Mesothelial cell of epicardium (in vitro differentiated cells): Measurements from ENCODE around the gene NUMBL. TPM values are rescaled to one million over a fixed set of nuclear protein-coding genes. Genes with fewer than 3 reads are reported as not detected.

Experiments used
- DNase-seq, 2 experiments: peaks; one replicate each; pipeline ENCODE4 v3.0.0; 2021; ENCODE audit warnings: low spot score in 2 of 2; ENCODE audit not compliant: unreplicated experiment in 2 of 2
- H3K27ac Mint-ChIP-seq: 2 replicates; pipeline ENCODE4 v1.8.0; 2021; ENCODE audit warnings: mixed read lengths
- H3K27me3 Mint-ChIP-seq: 2 replicates; pipeline ENCODE4 v1.8.0; 2021; ENCODE audit warnings: low read depth, mixed read lengths
- H3K36me3 Mint-ChIP-seq: 2 replicates; pipeline ENCODE4 v1.8.0; 2021; ENCODE audit warnings: mixed read lengths
- H3K4me1 Mint-ChIP-seq: 2 replicates; pipeline ENCODE4 v1.8.0; 2021; ENCODE audit warnings: mixed read lengths
- H3K4me3 Mint-ChIP-seq: 2 replicates; pipeline ENCODE4 v1.8.0; 2021; ENCODE audit warnings: mild to moderate bottlenecking, moderate library complexity, mixed read lengths
- H3K9me3 Mint-ChIP-seq: 2 replicates; pipeline ENCODE4 v1.8.0; 2021; ENCODE audit warnings: mixed read lengths
- CTCF ChIP-seq: fragments of 200-600 bp; sonication (generic); IDR thresholded peaks from one replicate; pipeline ENCODE4 v1.5.0; 2021; ENCODE audit warnings: antibody characterized with exemption; ENCODE audit not compliant: unreplicated experiment
- total RNA-seq: library from RNA; stranded (reverse); gene quantifications from 3 replicates; pipeline ENCODE4 v1.2.1, GENCODE V29; 2021

The NUMBL gene
- total RNA-seq, 1 donor from 2014 or later = 42.5 TPM

DNA sequence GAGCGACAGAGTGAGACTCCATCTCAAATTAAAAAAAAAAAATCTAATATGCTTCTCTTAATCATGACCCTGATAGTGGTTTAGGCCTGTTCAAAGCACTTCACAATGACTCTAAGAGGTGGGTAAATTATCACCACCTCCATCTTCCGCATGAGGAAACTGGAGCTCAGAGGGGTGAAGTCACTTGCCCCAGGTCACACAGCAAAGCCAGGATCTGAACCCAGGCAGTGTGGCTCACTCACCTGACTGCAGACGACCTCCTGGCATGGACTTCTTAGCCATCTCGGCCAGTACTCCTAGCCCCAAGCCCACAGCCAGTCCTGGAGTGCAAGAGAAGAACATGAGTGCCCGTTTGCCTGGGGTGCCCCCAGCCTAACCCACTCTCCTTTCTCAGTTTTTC, 19.4 kb upstream of the NUMBL start:
- no peak overlapping the region for H3K27ac Mint-ChIP-seq

DNA sequence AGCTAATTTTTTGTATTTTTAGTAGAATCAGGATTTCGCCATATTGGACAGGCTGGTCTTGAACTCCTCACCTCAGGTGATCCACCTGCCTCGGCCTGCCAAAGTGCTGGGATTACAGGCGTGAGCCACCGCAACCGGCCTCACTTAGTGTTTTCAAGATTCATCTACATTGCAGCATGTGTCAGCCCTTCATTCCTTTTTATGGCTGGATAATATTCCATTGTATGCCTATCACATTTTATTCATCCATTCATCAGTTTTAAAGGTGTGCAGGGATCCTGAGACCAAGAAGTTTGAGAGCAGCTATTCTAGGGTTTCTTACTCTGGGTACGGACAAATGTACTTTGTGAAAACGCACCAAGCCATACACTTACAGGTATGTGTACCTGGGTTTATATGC, 17.2 kb upstream of the NUMBL start:
- no peak overlapping the region for H3K4me3 Mint-ChIP-seq
- no peak for TF ChIP-seq CTCF
- peaks cover 40% of the 10 kb centered on the region for H3K36me3 Mint-ChIP-seq
- H3K4me1 Mint-ChIP-seq = no peaks in the 10 kb centered on the region
- no peaks in the 10 kb centered on the region for H3K9me3 Mint-ChIP-seq
- no peak overlapping the region for H3K27ac Mint-ChIP-seq
- H3K27me3 Mint-ChIP-seq = no peaks in the 10 kb centered on the region
- no peak for DNase-seq

More for the DNA sequence above, 19.4 kb upstream of the NUMBL start:
- H3K36me3 Mint-ChIP-seq = peaks cover 33% of the 10 kb centered on the region
- no peak for DNase-seq
- no peaks in the 10 kb centered on the region for H3K27me3 Mint-ChIP-seq
- no peak for TF ChIP-seq CTCF
- H3K4me1 Mint-ChIP-seq = peaks cover 10% of the 10 kb centered on the region
- no peaks in the 10 kb centered on the region for H3K9me3 Mint-ChIP-seq
- no peak overlapping the region for H3K4me3 Mint-ChIP-seq

DNA sequence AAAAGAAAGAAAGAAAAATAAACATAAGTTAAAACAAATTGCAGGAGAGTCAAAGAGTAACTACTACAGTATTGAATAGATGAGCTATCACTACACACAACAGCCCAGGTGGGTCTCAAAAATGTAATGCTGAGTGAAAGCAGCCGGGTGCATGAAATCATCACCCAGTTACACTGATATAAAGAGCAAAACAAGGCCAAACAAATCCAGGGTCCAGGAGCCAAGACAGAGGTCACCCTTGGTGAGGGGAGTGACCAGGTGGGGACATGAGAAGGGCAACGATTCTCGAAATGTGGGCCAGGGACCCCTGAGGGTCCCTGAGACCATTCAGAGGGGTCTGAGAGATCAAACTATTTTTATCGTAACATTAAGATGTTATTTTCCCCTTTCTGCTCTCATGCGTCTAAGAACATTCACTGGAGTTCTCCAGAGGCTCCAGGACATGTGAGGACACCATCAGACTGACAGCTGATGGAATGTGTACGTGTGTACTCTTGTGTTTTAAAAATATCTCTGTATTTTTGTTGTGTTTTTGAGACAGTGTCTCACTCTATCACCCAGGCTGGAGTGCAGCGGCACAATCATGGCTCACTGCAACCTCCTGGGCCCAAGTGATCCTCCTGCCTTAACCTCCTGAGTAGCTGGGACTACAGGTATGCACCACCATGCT, 15.6 kb upstream of the NUMBL start:
- Mint-ChIP-seq H3K4me3 (no peak overlapping the region), H3K9me3 (no peaks in the 10 kb centered on the region), H3K36me3 (peaks cover 38% of the 10 kb centered on the region), H3K27ac (peak overlapping the region; percentile 19), H3K27me3 (no peaks in the 10 kb centered on the region), H3K4me1 (no peaks in the 10 kb centered on the region)
- DNase-seq = no peak
- TF ChIP-seq CTCF = no peak

- Mint-ChIP-seq H3K4me1 (no peaks in the 10 kb centered on the region), H3K9me3 (no peaks in the 10 kb centered on the region), H3K4me3 (no peak overlapping the region), H3K27ac (no peak overlapping the region), H3K36me3 (peaks cover 39% of the 10 kb centered on the region), H3K27me3 (no peaks in the 10 kb centered on the region)
- TF ChIP-seq CTCF = no peak
- no peak for DNase-seq
Observed at GRCh38 chr19:40705362-40705651, 14.9 kb upstream of the NUMBL start.

DNA sequence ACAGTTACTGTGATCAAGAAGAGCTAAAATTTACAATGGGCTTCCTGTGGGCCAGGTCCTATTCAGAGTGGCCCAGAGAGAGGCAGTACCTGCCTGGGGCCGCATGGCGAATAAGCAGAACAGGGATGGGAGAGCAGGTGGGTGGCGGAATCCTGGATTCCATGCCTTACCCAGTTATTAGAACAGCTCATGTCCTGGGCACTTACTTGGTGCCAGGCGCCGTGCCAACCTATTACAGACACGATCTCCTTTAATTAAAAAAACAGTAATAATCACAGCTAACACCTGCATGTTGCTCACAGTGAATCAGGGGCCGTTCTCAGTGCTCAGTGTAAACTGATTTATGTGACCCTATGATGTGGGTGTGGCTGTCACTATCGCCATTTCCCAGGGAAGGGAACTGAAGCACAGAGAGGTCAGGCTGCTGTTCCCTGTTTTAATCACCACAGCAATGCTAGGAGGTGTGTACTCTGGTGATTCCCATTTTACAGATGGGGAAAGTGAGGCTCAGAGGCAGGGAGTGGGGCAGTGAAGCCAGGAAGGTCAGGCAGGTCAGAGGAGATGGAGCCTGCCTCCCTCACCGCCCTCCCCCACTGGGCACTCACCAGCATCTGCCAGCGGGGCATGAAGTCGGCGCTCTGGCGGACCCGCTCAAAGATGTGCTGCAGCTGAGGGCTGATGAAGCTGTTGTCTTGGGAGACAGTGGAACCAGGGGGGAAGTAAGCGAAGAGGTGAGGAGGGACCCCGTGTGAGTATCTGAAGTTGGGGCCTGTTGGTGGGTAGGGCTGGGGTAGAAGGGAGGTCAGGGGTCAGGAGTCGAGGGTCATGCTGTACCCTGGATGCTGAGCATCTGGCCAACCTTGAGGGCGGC, 14.3 kb upstream of the NUMBL start:
- no peak for TF ChIP-seq CTCF
- Mint-ChIP-seq H3K9me3 (no peaks in the 10 kb centered on the region), H3K27ac (no peak overlapping the region), H3K4me1 (no peaks in the 10 kb centered on the region), H3K4me3 (no peak overlapping the region), H3K27me3 (no peaks in the 10 kb centered on the region), H3K36me3 (peaks cover 37% of the 10 kb centered on the region)
- no peak for DNase-seq
